Keratinocyte (primary cell): ENCODE measurements around the gene ZNF223.

ENCODE experiments used
- CTCF ChIP-seq, 3 experiments: IDR thresholded peaks in 1 of 3; conservative IDR thresholded peaks in 1 of 3; optimal IDR thresholded peaks in 1 of 3; 2 replicates in 2 of 3; 3 replicates in 1 of 3; pipeline versions ENCODE3 to v1.5.1; 2011; ENCODE audit warnings: low read length in 3 of 3, mild to moderate bottlenecking in 3 of 3, moderate library complexity in 2 of 3, control low read depth in 1 of 3, inconsistent platforms in 1 of 3; ENCODE audit not compliant: insufficient read depth in 2 of 3; ENCODE audit errors: extremely low read depth in 1 of 3
- EZH2 ChIP-seq: IDR thresholded peaks from one replicate; pipeline ENCODE4 v1.6.1; 2012; ENCODE audit warnings: inconsistent platforms, mild to moderate bottlenecking, low read length, moderate library complexity

GRCh38 chr19:44003461-44004009 is 48.3 kb upstream of the ZNF223 start:
- TF ChIP-seq EZH2 = no peak
- peak in 1 of 3 experiments; percentile 4 for TF ChIP-seq CTCF (optimal IDR thresholded peaks at IDR 0.05 in 1 of 3, IDR thresholded peaks at IDR 0.05 in 1 of 3, conservative IDR thresholded peaks at IDR 0.05 in 1 of 3; ENCODE audit: extremely low read depth in 1 of 3, insufficient read depth in 2 of 3, low read length in 3 of 3)
